ENCODE data around the gene AGAP5.
A peak's percentile ranks its signal among the peaks of the same experiment; 100 is the strongest.
"Not testable (repeated sequence)": the region's sequence is repeated elsewhere in the genome, so short reads cannot be mapped to it uniquely, and the experiment has no call there.

AGAP5 gene

GRCh38 chr10:73697675-73698159 lies at the start of gene AGAP5:
Gene AGAP5 (minus strand): TSS chr10:73698109. CDS start chr10:73697755, 354 bp downstream.
- not testable (repeated sequence) for DNase-seq

GRCh38 chr10:73746721-73747120 lies 48.8 kb upstream of the AGAP5 start:
- no peak for DNase-seq

- DNase-seq: peak; percentile 51
Measured at GRCh38 chr10:73744664-73744975, 46.7 kb upstream of the AGAP5 start.

- DNase-seq: peak; percentile 95
Measured at GRCh38 chr10:73743905-73744663, 46.2 kb upstream of the AGAP5 start, which contains the start of gene SEC24C. Gene SEC24C (plus strand): TSS chr10:73744372. CDS start chr10:73746833, 2,461 bp downstream.

- DNase-seq: no peak
Measured at GRCh38 chr10:73743327-73743904, 45.5 kb upstream of the AGAP5 start.

GRCh38 chr10:73742454-73742734 lies 44.5 kb upstream of the AGAP5 start:
- DNase-seq: no peak

- not testable (repeated sequence) for DNase-seq
Measured at GRCh38 chr10:73740501-73741254, 42.8 kb upstream of the AGAP5 start.

DNA sequence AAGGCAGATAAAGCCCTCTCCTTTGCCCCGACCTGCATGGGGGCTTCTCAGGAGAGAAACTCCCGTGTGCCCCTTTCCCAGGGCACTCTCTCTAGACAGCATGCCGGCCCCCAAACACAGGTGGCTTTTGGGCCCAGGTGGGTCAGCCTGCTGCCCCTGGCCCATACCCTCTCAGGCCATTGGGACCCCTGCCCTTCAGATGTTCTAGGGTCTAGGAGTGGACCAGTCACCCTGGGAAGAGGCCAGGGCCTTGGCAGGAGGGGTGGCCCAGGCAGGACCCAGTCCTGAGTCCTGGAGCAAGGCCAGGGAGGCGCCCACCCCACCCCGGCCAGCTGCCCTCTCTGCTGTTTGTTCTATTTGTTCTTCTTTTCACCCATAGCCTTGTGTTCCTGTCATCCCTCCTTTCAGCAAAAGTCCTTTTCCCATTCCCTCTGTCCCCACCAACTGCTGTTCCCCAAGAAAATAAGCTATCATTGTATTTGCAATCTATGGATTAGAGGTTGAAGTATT lies 36.9 kb upstream of the AGAP5 start:
- DNase-seq: no peak

- DNase-seq: no peak
Measured at GRCh38 chr10:73734028-73734720, 36.3 kb upstream of the AGAP5 start.

DNA sequence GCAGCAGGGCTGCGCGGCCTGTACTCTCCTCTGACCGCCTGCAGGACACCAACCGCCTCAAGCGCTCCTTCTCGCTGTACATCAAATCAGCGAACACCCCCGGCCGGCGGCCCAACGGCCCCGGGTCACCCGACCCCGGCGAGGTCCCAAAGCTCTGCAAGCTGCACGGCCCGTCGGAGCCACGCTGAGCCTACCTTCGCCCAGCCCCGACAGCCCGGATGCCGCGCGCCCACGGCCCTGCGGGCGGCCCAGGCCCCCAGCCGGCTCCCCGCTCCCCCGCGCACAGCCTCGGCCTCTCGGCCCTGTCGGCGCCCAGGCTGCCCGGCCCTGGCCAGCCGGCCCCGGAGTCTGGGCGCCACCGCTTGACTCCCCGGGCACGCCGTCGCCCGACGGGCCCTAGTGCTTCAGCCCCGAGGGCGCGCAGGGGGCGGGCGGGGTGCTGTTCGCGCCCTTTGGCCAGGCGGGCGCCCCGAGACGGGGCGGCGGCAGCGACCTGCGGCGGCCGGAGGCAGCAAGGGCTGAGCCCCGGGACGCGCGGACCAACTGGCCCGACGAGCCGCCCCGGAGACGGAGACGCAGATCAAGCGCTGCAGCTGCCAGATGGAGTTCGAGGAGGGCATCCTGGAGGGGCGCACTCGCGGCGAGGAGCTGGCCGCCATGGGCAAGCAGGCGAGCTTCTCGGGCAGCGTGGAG lies 35.2 kb upstream of the AGAP5 start:
- DNase-seq: no peak

DNA sequence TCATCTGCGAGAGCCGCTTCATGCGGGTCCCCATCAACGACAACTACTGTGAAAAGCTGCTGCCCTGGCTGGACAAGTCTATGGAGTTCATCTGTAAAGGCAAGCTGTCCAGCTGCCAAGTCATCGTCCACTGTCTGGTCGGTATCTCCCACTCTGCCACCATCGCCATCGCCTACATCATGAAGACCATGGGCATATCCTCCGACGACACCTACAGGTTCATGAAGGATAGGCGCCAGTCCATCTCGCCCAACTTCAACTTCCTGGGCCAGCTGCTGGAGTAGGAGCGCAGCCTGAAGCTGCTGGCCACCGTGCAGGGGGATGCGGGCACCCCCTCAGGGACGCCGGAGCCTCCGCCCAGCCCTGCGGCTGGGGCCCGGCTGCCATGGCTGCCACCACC lies 34.5 kb upstream of the AGAP5 start:
- no peak for DNase-seq

DNA sequence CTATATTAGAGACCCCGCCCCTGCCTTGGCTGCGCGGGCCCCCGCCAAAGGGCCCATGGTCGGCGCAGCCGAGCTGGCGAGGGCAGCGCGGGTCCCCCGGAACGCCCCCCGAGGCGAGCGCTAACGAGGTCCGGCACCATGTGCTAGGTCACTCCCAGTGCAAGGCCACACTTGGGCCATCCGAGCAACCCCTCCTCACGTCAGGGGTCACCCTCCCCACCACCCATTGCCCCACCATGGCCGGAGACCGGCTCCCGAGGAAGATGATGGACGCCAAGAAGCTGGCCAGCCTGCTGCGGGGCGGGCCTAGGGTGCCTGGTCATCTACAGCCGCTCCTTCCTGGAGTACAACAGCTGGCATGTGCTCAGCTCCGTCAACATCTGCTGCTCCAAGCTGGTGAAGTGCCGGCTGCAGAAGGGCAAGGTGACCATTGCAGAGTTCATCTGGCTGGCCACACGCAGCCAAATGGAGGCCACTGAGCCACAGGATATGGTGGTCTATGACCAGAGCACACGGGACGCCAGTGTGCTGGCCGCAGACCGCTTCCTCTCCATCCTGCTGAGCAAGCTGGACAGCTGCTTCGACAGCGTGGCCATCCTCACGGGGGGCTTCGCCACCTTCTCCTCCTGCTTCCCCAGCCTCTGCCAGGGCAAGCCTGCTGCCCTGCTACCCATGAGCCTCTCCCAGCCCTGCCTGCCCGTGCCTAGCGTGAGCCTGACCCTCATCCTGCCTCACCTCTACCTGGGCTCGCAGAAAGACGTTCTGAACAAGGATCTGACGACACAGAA lies 33.9 kb upstream of the AGAP5 start:
- no peak for DNase-seq

- peak; percentile 64 for DNase-seq
Measured at GRCh38 chr10:73730153-73730906, 32.4 kb upstream of the AGAP5 start.

DNA sequence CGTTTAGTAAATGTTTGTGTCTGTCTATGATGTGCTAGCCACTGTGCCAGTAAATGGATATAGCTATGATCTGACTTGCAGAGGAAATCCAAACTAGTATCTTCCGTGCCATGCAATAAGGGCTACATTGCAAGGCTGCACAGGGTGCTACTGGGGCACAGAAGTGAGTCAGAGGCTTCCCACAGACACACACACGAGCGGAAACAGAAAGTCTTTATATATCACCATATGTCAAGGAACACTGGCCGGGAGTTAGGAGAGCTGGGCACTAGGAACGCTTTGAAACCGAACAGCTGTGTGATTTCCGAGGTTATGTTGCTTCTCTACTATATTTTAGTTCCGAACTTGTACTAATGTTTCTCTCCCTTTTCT lies 31.9 kb upstream of the AGAP5 start:
- DNase-seq: not testable (repeated sequence)

GRCh38 chr10:73723516-73723915 lies 25.6 kb upstream of the AGAP5 start:
- no peak for DNase-seq

GRCh38 chr10:73720561-73720960 lies 22.7 kb upstream of the AGAP5 start:
- not testable (repeated sequence) for DNase-seq

DNA sequence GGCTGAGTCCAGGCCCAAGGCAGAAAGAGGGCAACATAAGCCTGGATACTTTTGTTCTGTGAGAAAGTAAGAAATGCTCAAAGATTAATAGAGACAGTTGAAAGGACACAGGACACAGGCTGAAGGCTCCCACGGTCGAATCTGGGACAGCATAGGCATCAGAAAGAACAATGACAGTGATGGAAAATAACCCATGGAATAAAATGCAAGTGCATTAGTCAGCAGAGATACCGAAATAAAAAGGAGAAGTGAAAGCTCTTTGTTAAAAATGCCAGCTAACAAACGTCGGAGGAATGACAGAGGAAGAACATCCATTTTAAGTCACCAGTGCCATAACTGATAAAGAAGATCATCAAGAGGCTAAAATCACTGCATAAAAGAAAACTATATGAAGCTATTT lies 19.6 kb upstream of the AGAP5 start:
- no peak for DNase-seq

DNA sequence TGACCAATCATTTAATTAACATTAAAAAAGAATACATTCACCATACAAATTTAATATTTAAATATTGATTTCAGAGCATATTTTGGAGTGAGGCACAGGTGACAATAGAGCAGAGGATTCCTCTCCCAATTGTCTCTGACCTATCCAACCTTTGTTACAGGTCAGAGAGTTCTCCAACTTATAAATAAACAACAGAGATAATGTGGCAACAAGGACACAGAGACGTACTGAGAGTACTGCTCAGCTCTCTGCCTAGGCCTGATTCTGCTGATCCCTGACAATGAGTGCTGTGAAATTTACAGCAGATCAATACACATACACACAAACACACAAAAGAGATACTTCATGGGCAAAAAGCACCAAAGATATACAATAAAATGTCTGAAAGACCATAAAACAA lies 18.3 kb upstream of the AGAP5 start:
- no peak for DNase-seq

GRCh38 chr10:73715179-73716156 lies 17.6 kb upstream of the AGAP5 start:
- DNase-seq: not testable (repeated sequence)

DNA sequence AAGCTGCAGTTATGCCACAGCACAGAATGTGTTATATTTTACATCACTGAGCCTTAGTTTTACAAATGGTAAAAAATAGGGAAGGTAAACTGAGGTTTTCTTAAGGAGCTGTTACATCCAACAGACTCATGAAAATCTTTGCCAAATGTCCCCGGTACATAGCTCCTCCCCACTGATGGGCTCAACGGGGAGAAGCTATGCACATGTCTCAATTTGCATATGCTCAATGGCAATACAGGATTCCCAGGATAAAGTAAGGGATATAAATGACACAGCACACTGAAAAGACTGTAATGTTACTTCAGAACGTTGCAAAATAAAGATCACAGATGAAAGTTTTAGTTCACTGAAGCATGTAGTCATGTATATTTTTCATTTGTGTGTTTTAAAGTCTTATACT lies 16.6 kb upstream of the AGAP5 start:
- DNase-seq: not testable (repeated sequence)

Measured in NCI-H510A (cell line).